ENCODE results near the gene GYS2. TPM values are rescaled to one million over a fixed set of nuclear protein-coding genes. Genes with fewer than 3 reads are reported as not detected.
A peak's percentile ranks its signal among the peaks of the same experiment; 100 is the strongest.
"Not testable (repeated sequence)": the region's sequence is repeated elsewhere in the genome, so short reads cannot be mapped to it uniquely, and the experiment has no call there.

Gene GYS2
- total RNA-seq, 1 donor from 2014 or later, result not detected

DNA sequence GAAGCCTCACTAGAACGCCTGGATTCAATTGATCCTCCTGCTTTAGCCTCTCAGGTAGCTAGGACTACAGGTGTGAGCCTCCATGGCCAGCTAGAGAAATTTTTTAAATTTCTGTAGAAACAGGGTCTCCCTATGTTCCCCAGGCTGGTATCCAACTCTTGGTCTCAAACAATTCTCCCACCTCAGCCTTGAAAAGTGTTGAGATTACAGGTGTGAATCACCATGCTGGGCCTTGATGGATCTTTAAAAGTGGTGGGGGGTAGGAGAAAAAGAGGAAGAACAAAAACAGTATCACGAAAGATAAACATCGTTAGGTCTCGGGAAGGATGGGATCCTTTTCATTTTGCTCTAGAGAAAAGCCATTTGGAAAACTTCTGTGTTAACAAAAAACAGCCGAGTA lies 4.5 kb downstream of the GYS2 start:
- DNase-seq, result no peak

DNA sequence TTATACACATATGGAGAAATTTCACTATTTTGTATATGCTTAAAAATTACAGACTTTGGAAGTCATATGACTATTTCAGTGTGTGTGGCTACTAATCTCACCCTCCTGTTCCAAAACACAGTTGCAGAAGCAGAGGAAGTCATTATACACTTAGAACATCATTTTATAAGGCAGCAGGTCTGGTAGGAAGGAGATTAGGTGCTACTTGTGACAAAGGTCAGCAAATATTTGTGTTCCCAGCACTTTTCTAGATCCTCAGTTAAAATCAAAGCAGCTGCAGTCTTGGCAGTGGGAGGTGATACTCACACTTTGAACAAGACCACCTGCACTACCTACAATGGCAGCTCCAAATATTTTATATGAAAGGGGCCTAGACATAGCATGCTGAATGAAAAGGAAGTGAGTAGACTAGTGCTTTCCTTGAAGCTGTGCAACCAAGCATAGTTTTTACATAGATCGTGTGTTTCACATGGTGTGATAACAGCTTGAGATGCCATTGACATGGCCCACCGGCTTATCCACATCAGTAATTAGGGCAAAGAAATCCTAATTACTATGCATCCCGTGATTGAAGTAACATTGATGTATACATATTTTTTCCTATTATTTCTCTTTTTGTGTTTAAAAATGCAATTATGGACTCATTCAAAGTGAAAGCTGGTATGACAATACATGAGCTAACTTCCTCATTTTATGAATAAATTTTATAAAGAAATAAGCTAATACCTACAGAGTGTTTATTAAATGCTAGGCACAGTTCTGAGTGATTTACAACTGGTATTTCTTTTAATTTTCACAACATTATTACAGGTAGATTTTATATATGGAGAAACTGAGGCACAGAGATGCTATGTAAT lies 5.3 kb downstream of the GYS2 start:
- no peak for DNase-seq

DNA sequence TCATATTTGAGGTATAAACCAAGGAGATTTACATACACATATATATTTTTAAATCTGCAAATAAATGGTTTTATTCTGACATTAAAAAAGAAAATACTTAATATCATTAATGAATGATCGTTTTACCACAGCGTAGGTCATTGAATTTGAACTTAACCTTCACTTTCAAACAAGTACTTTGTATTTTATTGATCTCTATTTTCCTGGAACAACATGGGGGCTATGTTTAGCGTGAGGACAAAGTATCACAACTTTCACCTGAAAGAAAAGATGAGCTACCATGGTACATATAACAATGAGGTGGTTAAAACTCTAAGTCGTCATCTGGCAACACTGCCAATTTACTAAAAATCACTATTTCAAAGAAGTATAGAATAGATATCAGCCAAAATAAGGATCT lies 6.0 kb downstream of the GYS2 start:
- DNase-seq, result no peak

DNA sequence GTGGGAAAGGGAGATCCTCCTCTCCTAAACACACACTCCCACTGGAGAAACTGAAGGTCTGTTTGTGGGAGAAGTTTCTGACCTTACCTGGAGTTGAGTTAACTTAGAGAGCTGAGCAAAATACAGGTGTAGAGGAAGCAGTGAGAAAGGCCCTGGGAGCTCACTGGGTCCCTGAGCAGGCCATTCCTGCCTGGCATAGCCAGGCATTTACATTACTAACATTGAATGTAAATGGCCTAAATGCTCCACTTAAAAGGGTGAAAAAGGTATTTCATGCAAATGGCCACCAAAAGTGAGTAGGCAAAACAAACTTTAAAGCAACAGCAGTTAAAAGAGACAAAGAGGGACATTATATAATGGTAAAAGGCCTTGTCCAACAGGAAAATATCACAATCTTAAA lies 9.3 kb downstream of the GYS2 start:
- DNase-seq, result not testable (repeated sequence)

DNA sequence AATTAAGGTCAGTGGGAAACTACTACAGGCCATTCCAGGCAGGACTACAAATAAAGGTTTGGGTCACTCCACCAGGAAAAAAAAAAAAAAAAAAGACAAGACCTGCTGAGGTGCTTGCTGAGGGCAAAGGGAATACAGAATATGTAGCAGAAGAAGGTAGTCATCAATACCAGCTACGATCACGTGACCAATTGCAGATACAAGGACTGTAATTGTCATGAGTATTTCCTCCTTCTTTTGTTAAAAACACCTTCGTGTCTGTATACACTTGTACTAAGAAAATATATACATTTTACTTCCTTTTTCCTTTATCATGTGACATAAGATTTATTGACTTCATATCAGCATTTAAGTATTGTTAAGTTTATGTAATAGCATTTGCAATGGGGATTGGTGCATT lies 19.2 kb downstream of the GYS2 start:
- no peak for DNase-seq

DNA sequence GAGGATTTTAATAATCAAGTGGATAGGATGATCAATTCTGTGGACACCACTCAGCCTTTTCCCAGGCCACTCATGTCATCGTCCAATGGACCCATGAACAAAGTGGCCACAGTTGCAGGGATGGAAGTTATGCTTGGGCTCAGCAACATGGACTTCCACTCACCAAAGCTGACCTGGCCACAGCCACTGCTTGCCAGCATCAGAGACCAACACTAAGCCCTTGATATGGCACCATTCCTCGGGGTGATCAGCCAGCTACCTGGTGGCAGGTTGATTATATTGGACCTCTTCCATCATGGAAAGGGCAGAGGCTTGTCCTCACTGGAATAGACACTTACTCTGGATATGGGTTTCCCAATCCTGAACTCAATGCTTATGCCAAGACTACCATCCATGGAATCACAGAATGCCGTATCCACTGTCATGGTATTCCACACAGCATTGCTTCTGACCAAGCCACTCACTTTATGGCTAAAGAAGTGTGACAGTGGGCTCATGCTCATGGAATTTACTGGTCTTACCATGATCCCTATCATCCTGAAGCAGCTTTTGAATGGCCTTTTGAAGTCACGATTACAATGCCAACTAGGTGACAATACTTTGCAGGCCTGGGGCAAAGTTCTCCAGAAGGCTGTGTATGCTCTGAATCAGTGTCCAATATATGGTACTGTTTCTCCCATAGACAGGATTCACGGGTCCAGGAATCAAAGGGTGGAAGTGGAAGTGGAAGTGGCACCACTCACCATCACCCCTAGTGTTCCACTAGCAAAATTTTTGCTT lies 20.1 kb downstream of the GYS2 start:
- not testable (repeated sequence) for DNase-seq

DNA sequence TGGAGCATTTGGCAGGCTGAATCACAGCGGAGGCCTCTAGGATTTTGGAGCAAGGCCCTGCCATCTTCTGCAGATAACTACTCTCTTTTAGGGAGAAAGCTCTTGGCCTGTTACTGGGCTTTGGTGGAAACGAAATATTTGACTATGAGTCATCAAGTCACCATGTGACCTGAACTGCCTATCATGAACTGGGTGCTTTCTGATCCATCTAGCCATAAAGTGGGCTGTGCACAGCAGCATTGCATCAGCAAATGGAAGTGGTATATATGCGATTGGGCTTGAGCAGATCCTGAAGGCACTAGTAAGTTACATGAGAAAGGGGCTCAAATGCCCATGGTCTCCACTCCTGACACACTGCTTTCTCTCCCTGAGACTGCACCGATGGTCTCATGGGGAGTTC lies 21.1 kb downstream of the GYS2 start:
- no peak for DNase-seq

DNA sequence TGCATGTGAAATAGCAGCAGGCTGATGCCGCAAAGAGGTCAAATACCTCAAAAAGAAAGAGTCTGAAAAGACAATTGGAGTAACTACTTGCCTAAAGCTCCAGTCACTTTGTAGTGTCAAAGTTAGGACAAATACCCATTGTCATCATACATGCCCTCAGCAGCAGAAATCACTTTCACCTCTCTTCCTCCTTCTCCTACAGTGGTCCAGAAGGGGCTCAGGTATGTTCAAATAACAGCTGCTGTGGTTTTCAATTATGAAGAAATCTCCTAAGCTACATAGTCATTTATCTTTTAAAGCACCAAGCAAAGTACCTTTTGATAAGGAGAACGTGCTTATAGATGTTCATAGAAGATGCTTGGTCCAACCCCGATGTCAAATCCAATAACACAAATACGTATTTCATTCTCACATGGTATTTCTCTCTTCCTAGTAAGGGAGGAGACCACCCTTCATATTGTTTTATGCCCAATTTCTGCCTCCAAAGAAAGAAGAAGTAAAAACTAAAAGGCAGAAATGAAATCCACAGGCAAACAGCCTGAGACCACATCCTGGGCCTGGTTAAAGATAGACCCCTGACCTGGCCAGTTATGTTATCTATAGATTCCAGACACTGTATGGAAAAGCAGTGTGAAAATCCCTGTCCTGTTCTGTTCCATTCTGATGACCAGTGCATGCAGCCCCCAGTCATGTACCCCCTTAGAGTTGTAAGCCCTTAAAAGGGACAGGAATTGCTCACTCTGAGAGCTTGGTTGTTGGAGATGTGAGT lies 23.7 kb downstream of the GYS2 start:
- no peak for DNase-seq

DNA sequence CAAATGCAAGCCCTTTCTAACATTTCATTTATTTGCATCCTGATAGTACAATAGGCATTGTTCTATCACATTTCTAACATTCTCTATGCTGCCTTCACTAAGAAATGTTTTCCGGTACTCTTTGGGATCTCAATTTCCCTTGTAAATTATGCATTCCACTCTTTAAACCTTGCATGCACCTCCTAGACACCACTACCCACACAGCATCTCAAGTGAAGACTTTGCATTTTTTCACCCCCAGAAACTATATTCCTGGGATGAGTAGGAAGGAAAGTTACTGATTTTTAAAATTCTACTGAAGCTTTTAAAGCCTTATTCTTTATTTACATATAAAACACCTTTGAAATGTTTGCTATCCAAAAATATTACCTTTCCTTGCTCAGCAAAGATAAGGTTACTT lies 27.1 kb downstream of the GYS2 start:
- DNase-seq, result no peak

DNA sequence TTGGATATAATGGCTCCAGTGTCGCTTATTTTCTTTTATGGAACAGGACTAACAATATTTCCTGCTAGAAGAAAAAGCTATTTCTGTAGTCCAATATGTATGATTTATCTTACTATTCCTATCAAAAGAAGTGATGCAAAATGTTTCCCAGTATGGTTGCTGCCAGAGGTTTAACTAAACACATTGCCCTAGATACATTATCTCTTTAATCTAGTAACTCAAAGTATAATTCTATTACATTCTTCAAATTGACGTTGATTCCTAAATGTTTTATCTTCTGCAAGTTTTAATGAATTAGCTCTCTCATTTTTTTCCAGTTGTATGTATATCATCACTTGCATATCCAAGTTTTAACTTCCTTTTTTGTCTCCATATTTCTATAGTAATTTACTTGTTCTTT lies 28.2 kb downstream of the GYS2 start:
- no peak for DNase-seq

DNA sequence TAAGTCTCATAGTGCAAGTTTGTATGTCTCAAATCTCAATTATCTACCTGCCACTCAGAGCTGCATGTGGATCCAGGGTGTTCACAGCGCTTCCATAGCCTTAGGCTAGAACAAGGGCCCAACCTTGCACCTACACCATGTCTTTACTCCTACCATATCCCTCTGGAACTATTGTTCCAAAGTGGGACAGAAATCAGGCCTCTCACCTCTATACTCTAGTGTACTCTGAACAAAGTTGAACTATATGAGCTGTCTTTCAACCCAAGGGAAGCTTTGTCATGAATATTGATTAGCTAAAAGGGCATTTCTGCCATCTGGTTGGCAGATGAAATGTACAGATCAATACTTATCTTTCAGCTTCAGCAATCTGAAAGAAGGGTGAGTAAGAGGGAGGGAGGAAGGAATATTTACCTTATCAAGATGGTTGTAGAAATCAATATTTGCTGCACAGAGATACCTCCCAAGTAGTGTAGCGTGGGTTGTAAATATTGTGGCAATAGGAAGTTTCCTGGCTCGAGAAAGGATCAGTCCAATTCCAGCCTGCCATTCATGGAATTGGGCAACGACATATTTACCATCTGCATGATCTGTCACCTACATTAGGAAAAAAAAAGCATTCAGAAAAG lies 30.8 kb downstream of the GYS2 start:
- no peak for DNase-seq

DNA sequence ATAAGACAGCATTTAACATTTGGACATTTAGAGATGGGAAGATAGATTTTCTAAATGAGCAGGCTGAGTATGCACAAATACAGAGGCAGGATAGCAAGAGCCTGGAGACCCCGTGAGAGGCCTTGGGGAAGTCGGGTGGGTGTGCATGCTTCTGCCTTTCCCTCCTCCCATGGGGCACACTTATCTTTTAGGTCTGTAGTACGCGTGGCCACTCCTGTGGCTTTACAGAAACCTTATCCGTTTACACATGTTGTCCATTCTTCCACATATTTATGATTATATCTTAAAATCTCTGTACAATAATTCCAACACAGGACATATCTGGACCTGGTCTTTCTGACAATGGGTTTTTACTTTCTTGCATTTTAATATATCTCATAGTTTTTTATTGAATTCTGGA lies 33.6 kb downstream of the GYS2 start:
- no peak for DNase-seq

DNA sequence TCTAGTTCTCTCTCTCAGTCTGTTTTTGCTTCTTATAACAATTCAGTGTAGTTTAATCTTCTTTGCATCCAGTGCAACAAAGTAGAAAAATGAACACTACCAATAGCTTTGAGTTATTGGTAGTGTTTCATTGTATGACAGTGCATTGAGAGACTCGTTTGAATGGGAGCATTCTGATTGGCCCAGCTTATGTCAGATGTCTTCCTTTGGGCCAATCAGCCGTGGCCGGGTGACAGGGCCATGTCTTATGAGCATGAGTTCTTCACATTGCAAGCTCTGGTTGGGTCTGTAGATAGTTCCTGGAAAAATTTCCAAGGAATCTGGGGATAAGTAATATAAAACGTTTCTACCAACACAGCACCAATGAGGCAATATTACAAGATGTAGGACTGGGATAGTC lies 36.5 kb downstream of the GYS2 start:
- no peak for DNase-seq

DNA sequence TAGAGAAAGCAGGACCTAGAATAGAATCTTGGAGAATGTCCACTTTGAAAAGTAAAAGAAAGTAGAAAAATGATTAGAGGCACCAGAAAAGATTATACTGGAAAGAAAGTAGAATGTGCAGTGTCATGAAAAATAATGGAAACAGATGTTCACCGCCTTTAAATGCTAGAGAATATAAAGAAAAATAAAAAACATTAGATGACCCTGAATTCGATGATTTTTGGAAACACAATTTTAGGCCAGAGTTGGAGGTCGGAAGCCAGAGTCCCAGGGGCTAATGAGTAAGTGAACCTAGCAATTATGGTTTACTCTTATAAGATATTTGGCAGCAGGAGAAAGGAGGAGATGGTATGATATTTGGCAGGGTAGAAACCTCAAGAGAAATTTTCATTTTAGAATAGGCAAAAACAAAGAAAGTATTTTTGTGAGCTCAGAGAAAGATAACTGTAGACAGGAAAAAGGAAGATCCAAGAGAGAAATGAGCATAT lies 37.7 kb downstream of the GYS2 start:
- DNase-seq, result no peak

DNA sequence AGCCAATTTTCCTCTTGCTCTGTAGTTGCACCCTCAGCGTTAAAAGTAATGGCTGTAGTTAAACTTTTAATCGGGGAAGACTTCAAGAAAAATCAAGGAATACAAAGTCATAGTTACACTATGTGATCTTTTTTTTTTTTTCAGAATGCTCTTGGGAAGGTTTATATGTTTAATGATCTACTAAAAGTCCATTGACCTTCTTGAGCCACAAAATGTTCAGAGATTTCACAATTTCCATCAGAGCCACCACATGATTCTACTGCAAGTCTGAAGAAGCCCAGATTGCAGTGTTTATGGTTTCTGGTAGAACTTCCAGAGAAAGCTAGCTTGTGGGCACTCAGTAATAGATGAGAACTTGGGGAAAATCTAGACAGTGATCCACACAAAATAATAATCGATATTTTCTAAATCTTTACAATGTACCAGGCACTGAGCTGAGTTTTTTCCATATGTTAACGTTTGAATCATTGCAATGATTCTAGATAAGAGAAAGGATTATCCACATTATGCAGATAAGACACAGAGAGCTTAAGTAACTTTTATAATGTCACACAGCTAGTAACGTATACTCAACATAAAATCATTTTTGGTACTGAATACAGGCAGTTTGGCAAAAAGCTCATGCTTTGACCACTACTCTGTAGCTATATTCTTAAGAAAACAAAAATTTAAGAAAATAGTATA lies 38.3 kb downstream of the GYS2 start:
- no peak for DNase-seq

DNA sequence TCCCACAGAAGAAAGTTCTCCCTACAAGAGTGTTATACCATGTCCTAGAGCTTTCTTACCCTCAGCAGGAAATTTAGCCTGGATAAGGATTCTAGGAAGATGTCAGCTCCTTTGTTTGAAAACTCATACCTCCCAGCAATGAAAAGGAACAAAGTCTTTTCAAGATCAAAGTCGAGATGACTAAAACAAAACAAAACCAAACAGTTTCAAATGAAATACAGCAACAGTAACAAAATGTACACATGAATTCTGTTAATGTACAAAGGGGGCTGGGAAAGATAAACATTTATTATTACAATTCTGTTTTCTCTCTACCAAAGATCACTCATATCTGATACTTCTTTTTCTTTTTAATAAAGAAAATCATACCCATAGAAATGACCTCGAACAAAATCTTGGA lies 41.8 kb downstream of the GYS2 start:
- no peak for DNase-seq

DNA sequence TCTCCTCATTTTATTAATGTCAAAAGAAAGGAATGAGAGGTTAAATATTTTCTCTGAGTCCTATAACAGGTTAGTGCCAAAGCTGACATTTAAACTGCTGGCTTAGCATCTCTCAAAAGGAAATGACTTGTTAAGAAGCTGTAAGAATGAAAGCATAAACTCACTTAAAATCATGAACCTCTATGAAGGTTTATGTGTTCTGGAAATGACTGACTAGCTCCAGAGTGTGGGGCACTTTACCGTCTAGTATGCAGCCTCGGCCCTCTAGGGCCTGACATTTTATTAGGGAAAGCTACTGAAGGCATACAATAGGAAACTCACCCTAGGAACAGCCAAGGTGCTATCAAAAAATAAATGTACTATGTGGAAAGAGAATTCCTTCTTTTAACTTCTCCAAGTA lies 43.5 kb downstream of the GYS2 start:
- no peak for DNase-seq

DNA sequence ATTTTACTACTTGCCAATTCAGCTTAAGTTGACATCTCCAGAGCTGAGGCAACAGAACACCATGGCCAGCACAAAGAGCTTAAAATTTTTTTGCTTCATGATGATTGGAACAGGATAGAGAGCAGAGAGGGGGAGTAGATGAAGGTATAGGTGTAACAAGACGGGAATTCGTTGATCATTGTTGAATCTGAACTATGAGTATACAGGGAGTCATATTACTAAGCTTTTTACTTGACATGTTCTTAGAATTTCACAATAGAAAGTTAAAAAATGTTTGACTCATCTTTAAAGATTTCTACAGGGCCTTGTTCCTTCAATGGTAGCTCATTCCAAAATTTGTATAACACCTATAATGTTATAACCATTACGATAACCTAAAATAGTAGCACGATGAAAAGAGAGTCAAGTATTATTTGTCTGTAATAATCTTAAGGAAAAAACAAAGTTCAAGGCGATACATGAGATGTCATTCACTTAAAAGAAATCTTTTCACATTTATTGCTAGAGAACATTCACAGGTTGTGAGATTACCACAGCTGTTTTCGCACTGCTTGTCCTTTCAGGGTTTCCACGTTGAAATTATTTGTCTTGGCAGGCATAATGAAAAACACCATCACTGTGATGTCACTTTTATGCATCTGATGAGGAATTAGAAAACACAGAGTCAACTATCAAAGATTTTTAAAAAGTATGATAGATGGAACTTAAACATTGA lies 44.6 kb downstream of the GYS2 start:
- DNase-seq, result no peak

DNA sequence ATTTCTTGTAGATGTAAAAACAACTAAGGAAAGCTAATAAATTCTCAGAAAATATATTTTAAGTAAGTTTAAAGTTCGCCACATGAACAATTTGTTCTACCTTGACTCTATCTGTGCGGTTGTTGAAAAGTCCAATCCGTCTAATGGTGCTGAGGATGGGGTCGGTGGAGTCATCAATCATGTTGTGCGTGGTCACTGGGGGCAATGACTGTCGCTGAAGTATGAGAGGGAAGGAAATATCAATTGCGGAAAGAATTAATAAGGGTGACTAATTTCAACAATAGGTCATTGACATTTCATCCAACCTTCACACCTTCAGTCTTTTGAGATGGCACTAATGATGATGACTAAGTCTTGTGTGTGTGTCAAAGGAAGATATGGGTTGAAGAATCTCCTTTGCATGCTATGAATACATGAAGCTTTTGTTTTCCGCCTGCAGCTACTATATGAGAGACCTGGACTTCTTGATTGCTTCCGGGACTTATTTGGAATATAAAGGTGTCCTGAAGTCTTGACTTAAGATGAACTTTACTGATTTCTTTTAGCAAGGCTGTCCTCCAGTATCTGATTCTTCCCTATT lies 46.5 kb downstream of the GYS2 start:
- DNase-seq, result no peak

DNA sequence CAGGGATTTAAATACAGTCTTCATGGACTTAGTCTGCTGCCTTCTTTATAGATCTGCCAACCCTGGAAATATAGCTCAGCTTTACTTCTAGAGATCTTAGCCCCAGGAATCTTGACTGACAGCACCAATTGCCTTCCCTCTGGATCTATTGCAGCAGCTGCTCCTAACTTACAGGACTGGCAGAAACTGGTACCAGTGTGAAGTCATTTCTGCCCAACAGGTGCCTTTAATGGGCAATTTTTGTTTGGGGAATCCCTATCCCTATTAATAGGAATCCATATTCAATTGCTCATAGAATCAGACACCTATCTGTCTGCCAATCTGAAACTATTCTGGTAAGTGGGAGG lies 51.3 kb downstream of the GYS2 start:
- DNase-seq, result peak; percentile 5

Data from skin of body (tissue), 2 donors.